ENCODE data around the gene SHMT1. TPM values are rescaled to one million over a fixed set of nuclear protein-coding genes. Genes with fewer than 3 reads are reported as not detected.

SHMT1 gene
- polyA plus RNA-seq, 3 donors, result 4.2 to 17.9 (median 16.6) TPM

DNA sequence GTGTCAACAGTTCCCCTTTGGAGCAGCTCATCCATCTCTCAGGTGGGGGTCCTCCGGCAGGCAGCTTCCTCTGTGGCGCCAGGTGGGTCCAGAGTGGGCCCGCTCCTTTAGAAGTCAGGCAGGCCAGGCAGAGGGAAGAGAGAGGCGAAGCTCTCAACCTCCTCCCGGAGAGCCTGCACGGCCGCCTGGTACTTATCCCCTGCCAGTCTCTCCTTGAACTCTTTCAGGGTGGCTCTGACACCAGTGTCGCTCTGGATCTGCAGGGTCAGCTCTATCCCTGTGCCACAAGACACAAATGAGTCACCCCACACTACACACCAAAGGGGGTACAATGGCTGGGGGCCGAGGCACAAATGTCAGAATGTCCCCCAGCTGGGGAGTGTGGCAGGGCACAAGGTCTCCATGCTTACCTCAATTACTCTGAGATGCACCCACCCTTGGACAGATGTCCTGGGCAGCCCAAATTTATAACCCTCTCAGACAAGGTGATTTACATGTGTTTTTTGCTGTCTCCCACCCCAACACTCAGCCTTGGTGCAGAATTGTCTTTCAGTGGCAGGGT lies 34.6 kb downstream of the SHMT1 start:
- Histone ChIP-seq H4K20me1 (ENCODE audit: insufficient read depth, low read length) (peaks cover 71% of the 10 kb centered on the region), H3K4me1 (ENCODE audit: control insufficient read depth in 1 of 2, insufficient read depth in 2 of 2, low read length in 2 of 2) (peaks cover 13 to 21% of the 10 kb centered on the region in 2 donors), H3K4me2 (replicated peaks; ENCODE audit: extremely low read depth, low read length, poor library complexity, severe bottlenecking) (no peak overlapping the region), H3K27ac (ENCODE audit: low read depth in 1 of 2, low read length in 2 of 2) (peak overlapping the region in 1 of 2 donors; percentile 45), H3K9me3 (replicated peaks in 1 of 2; ENCODE audit: control insufficient read depth in 1 of 2, insufficient read depth in 1 of 2, low read length in 2 of 2) (no peaks in the 10 kb centered on the region), H3K36me3 (replicated peaks in 1 of 2; ENCODE audit: control insufficient read depth in 1 of 2, insufficient read depth in 2 of 2, low read length in 2 of 2) (peaks cover 68 to 93% of the 10 kb centered on the region in 2 donors), H3K4me3 (replicated peaks in 1 of 3; ENCODE audit: low read depth in 2 of 3, low read length in 3 of 3) (no peak overlapping the region), H3K9ac (ENCODE audit: insufficient read depth, low read length, poor library complexity, severe bottlenecking) (no peak overlapping the region), H3K79me2 (ENCODE audit: insufficient read depth, low read length) (peaks cover 50% of the 10 kb centered on the region), H2AFZ (ENCODE audit: insufficient read depth, low read depth, low read length, poor library complexity, severe bottlenecking) (no peak overlapping the region), H3K27me3 (ENCODE audit: control insufficient read depth in 2 of 2, insufficient read depth in 2 of 2, low read length in 2 of 2) (no peaks in the 10 kb centered on the region)
- Mint-ChIP-seq H3K4me3 (no peak overlapping the region), H3K4me1 (peaks cover 20% of the 10 kb centered on the region), H3K27ac (peak overlapping the region in 3 of 7 donors; percentile 28 to 57 (median 56)), H3K9me3 (no peaks in the 10 kb centered on the region), H3K36me3 (peaks cover 70 to 89% of the 10 kb centered on the region in 2 donors), H3K27me3 (ENCODE audit: low read depth in 3 of 3) (no peaks in the 10 kb centered on the region)
- TF ChIP-seq, protein P1, sequence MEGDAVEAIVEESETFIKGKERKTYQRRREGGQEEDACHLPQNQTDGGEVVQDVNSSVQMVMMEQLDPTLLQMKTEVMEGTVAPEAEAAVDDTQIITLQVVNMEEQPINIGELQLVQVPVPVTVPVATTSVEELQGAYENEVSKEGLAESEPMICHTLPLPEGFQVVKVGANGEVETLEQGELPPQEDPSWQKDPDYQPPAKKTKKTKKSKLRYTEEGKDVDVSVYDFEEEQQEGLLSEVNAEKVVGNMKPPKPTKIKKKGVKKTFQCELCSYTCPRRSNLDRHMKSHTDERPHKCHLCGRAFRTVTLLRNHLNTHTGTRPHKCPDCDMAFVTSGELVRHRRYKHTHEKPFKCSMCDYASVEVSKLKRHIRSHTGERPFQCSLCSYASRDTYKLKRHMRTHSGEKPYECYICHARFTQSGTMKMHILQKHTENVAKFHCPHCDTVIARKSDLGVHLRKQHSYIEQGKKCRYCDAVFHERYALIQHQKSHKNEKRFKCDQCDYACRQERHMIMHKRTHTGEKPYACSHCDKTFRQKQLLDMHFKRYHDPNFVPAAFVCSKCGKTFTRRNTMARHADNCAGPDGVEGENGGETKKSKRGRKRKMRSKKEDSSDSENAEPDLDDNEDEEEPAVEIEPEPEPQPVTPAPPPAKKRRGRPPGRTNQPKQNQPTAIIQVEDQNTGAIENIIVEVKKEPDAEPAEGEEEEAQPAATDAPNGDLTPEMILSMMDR (IDR thresholded peaks at IDR 0.05), result no peak
- no peak for DNase-seq
- WGBS (ENCODE audit: insufficient coverage), result 92% methylated on average over 5 of the region's 9 CpGs
- intact Hi-C loops (cut with micrococcal nuclease), result no loop called here

DNA sequence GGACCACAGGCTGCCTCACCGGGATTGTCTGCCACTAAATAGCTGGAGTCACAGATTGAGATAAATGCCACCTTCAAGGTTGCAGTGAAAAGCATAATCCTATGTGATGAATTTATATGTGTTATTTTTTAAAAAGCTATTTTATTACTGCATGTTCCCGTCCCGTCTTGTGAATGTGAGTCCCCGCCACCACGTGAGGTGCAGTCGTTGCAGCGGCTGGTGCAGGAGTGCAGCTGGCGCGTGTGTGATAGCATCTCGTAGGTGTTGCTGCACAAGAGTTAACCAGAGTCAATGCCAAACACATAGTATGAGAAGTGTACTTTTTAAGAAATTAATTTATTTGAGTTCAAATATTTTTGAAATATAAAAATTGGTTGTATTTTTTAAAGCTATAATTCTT lies 35.8 kb downstream of the SHMT1 start:
- H3K27me3 ChIP-seq (ENCODE audit: control insufficient read depth in 2 of 2, insufficient read depth in 2 of 2, low read length in 2 of 2), result no peaks in the 10 kb centered on the region
- Mint-ChIP-seq H3K27me3 (ENCODE audit: low read depth in 3 of 3) (no peaks in the 10 kb centered on the region), H3K27ac (peak overlapping the region in 2 of 7 donors; percentile 8 to 16), H3K9me3 (no peaks in the 10 kb centered on the region), H3K4me3 (no peak overlapping the region), H3K36me3 (peaks cover 82 to 96% of the 10 kb centered on the region in 2 donors), H3K4me1 (peaks cover 24% of the 10 kb centered on the region)
- H3K4me3 ChIP-seq (replicated peaks in 1 of 3; ENCODE audit: low read depth in 2 of 3, low read length in 3 of 3), result no peak overlapping the region
- no peak overlapping the region for H3K27ac ChIP-seq (ENCODE audit: low read depth in 1 of 2, low read length in 2 of 2)
- peaks cover 79 to 99% of the 10 kb centered on the region in 2 donors for H3K36me3 ChIP-seq (replicated peaks in 1 of 2; ENCODE audit: control insufficient read depth in 1 of 2, insufficient read depth in 2 of 2, low read length in 2 of 2)
- H3K9me3 ChIP-seq (replicated peaks in 1 of 2; ENCODE audit: control insufficient read depth in 1 of 2, insufficient read depth in 1 of 2, low read length in 2 of 2), result no peaks in the 10 kb centered on the region
- no peak for DNase-seq
- intact Hi-C loops (cut with micrococcal nuclease), result no loop called here
- WGBS (ENCODE audit: insufficient coverage), result 100% methylated on average over 1 of the region's 10 CpGs
- no peak overlapping the region for H3K9ac ChIP-seq (ENCODE audit: insufficient read depth, low read length, poor library complexity, severe bottlenecking)
- peaks cover 13 to 23% of the 10 kb centered on the region in 2 donors for H3K4me1 ChIP-seq (ENCODE audit: control insufficient read depth in 1 of 2, insufficient read depth in 2 of 2, low read length in 2 of 2)
- H2AFZ ChIP-seq (ENCODE audit: insufficient read depth, low read depth, low read length, poor library complexity, severe bottlenecking), result no peak overlapping the region
- no peak overlapping the region for H3K4me2 ChIP-seq (replicated peaks; ENCODE audit: extremely low read depth, low read length, poor library complexity, severe bottlenecking)
- TF ChIP-seq, protein P1 (IDR thresholded peaks at IDR 0.05), result no peak
- peaks cover 62% of the 10 kb centered on the region for H3K79me2 ChIP-seq (ENCODE audit: insufficient read depth, low read length)
- H4K20me1 ChIP-seq (ENCODE audit: insufficient read depth, low read length), result peaks cover 83% of the 10 kb centered on the region

Data from CD14-positive monocyte (primary cell).